Suprapubic skin (tissue), 4 donors: ENCODE data around the gene PEX19. TPM values are rescaled to one million over a fixed set of nuclear protein-coding genes. Genes with fewer than 3 reads are reported as not detected.

Experiments used
- DNase-seq, 2 donors: peaks; one replicate each; pipeline ENCODE4 v3.0.0-alpha.2; 2019; ENCODE audit warnings: low spot score in 2 of 2
- H3K27ac ChIP-seq: fragments of 200-600 bp; sonication (generic); one replicate; pipeline ENCODE4 v1.5.1; 2019
- H3K27me3 ChIP-seq: fragments of 200-600 bp; sonication (generic); one replicate; pipeline ENCODE4 v1.5.1; 2019
- H3K36me3 ChIP-seq: fragments of 200-600 bp; sonication (generic); one replicate; pipeline ENCODE4 v1.5.1; 2019
- H3K4me1 ChIP-seq: fragments of 200-600 bp; sonication (generic); one replicate; pipeline ENCODE4 v1.5.1; 2019
- H3K4me3 ChIP-seq: fragments of 200-600 bp; sonication (generic); one replicate; pipeline ENCODE4 v1.5.1; 2019; ENCODE audit warnings: mild to moderate bottlenecking
- H3K9me3 ChIP-seq: fragments of 200-600 bp; sonication (generic); one replicate; pipeline ENCODE4 v1.5.1; 2019
- EP300 ChIP-seq: sonication (generic); formaldehyde crosslinking; IDR thresholded peaks from one replicate; pipeline ENCODE4 v1.6.1; 2017; ENCODE audit warnings: antibody characterized with exemption
- POLR2A ChIP-seq, 2 donors: fragments of 450-650 bp; IDR thresholded peaks; one replicate each; pipeline ENCODE4 v1.6.1; 2017; ENCODE audit warnings: antibody characterized with exemption in 2 of 2, mild to moderate bottlenecking in 2 of 2, moderate library complexity in 2 of 2
- POLR2AphosphoS5 ChIP-seq, 3 donors: sonication (generic); formaldehyde crosslinking; IDR thresholded peaks; one replicate each; pipeline ENCODE4 v1.6.1; 2017; ENCODE audit warnings: antibody characterized with exemption in 3 of 3
- WGBS: methylation state at CpG from one replicate; pipeline ENCODE4 v1.1.5; 2018; 5-methylcytosine and 5-hydroxymethylcytosine counted together
- total RNA-seq, 4 donors: library from RNA; depleted of rRNA; stranded (reverse); fragments of >200 nt; gene quantifications; one replicate each; pipeline ENCODE4 v1.1.0, GENCODE V29; 2016
- TF ChIP-seq, protein P1 (sequence below), 2 donors: fragments of 200-600 bp in 1 of 2; fragments of 450-650 bp in 1 of 2; sonication (generic) in 1 of 2; IDR thresholded peaks; one replicate each; pipeline ENCODE4 v1.5.1; 2016 to 2019; ENCODE audit warnings: antibody characterized with exemption in 2 of 2, mild to moderate bottlenecking in 1 of 2, moderate library complexity in 1 of 2

The PEX19 gene
- total RNA-seq, 4 donors from 2014 or later: 36.3 to 47.3 (median 45.0) TPM

DNA sequence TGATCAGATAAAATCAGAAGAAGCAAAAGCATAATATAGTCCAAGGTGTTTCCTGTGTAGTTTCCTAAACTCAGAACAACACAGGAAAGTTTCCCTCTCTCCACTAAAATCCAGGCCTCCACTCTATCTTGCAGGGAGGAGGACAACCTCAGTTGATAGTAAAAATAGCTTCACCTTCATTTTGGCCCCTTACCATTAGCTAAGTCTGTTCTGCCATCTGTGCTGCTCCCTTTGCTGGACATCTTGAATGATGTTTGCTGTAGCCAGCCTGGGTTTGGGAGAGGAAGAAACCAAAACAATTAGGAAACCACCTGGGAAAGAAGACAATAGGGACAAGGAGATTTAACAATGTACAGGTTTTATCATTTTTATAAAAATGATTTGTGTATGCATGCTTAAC is 41.2 kb downstream of the PEX19 start:
- no peak for DNase-seq
- no peak for TF ChIP-seq EP300
- TF ChIP-seq, protein P1, sequence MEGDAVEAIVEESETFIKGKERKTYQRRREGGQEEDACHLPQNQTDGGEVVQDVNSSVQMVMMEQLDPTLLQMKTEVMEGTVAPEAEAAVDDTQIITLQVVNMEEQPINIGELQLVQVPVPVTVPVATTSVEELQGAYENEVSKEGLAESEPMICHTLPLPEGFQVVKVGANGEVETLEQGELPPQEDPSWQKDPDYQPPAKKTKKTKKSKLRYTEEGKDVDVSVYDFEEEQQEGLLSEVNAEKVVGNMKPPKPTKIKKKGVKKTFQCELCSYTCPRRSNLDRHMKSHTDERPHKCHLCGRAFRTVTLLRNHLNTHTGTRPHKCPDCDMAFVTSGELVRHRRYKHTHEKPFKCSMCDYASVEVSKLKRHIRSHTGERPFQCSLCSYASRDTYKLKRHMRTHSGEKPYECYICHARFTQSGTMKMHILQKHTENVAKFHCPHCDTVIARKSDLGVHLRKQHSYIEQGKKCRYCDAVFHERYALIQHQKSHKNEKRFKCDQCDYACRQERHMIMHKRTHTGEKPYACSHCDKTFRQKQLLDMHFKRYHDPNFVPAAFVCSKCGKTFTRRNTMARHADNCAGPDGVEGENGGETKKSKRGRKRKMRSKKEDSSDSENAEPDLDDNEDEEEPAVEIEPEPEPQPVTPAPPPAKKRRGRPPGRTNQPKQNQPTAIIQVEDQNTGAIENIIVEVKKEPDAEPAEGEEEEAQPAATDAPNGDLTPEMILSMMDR (IDR thresholded peaks at IDR 0.05): no peak
- TF ChIP-seq POLR2AphosphoS5 (IDR thresholded peaks at IDR 0.05): no peak
- no peak for TF ChIP-seq POLR2A (IDR thresholded peaks at IDR 0.05)
- H3K4me1 ChIP-seq: no peaks in the 10 kb centered on the region

DNA sequence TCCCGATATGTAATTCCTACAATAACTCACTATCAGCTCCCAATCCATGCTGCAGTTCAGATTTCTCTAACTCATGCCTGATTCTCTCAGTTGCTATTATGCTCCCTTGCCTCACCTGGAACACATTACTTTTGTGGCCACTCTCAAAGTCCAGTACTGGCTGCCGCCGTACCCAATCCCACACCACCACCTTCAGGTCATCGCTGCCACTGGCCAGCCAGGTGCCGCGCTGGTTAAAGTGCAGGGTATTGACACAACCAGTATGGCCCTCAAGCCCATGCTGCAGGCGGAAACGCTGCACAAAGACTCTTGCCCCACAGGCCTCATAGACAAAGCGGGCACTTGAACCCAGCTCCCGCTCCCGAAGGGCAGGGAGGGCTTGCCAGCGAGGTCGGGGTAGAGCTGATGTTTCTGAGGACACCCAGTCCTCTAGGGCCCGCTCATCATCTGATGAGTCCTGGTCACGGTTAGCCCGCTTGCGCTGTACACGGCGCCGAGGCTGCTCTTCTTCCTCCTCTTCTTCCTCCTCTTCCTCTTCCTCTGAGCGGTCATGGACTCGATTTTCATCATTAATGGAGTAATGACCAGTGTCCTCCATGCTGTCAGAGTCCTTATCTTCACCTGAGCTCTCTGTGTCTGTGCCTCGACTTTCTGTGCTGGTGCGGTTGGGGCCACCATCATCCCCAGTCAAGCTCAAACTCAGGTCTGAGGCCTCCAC is 45.2 kb downstream of the PEX19 start:
- Histone ChIP-seq H3K27me3 (no peaks in the 10 kb centered on the region), H3K36me3 (peaks cover 85% of the 10 kb centered on the region), H3K4me1 (no peaks in the 10 kb centered on the region), H3K27ac (no peak overlapping the region), H3K9me3 (no peaks in the 10 kb centered on the region), H3K4me3 (no peak overlapping the region)
- 96% methylated on average over 24 of the region's 24 CpGs for WGBS
- DNase-seq: no peak
- no peak for TF ChIP-seq POLR2A (IDR thresholded peaks at IDR 0.05)

More for the DNA sequence above, 41.2 kb downstream of the PEX19 start:
- H3K4me3 ChIP-seq: no peak overlapping the region
- no peaks in the 10 kb centered on the region for H3K27me3 ChIP-seq
- H3K27ac ChIP-seq: no peak overlapping the region
- no peaks in the 10 kb centered on the region for H3K9me3 ChIP-seq
- peaks cover 45% of the 10 kb centered on the region for H3K36me3 ChIP-seq

DNA sequence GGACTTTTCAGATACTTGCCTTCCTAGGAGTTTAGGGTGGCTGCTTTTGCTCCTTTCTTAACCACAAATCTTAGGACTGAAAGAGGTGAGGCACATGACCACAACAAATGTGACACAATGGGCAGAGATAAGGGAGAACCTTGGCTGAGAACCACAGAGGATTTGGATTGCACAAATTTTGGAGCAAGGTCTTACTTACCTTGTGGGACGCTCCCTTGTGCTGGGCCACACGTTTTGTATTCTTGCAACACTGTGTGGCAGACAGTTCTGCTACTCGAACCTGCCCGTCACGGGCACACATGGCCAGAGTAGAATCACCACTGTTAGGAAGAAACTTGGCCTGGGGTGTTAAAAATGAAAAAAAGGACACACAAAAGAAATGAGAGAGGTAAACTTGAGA is 46.5 kb downstream of the PEX19 start:
- H3K9me3 ChIP-seq: no peaks in the 10 kb centered on the region
- 81% methylated on average over 5 of the region's 5 CpGs for WGBS
- H3K27ac ChIP-seq: no peak overlapping the region
- H3K4me1 ChIP-seq: no peaks in the 10 kb centered on the region
- H3K27me3 ChIP-seq: no peaks in the 10 kb centered on the region
- TF ChIP-seq, protein P1 (IDR thresholded peaks at IDR 0.05): no peak
- no peak for TF ChIP-seq POLR2AphosphoS5 (IDR thresholded peaks at IDR 0.05)
- no peak for TF ChIP-seq POLR2A (IDR thresholded peaks at IDR 0.05)
- TF ChIP-seq EP300: no peak
- H3K4me3 ChIP-seq: no peak overlapping the region
- no peak for DNase-seq
- peaks cover 86% of the 10 kb centered on the region for H3K36me3 ChIP-seq

DNA sequence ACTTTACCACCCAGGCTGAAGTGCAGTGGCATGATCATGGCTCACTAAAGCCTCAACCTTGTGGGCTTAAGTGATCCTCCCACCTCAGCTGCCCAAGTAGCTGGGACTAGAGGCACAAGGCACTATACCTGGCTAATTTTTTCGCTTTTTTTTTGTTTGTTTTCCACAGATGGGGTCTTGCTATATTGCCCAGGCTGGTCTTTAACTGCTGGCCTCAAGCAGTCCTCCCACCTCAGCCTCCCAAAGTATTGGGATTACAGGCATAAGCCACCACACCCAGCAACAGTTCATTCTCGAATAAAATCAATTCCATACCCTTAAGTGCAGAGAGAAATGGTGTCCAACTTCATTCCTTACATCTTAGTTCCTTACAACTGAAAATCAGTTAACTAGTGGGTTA is 47.4 kb downstream of the PEX19 start:
- TF ChIP-seq POLR2AphosphoS5 (IDR thresholded peaks at IDR 0.05) (no peak), EP300 (no peak)
- no peak overlapping the region for H3K4me3 ChIP-seq
- H3K27me3 ChIP-seq: no peaks in the 10 kb centered on the region
- H3K4me1 ChIP-seq: no peaks in the 10 kb centered on the region
- WGBS: 93% methylated on average over 2 of the region's 2 CpGs
- H3K27ac ChIP-seq: no peak overlapping the region
- H3K36me3 ChIP-seq: peaks cover 85% of the 10 kb centered on the region
- no peaks in the 10 kb centered on the region for H3K9me3 ChIP-seq
- no peak for DNase-seq

DNA sequence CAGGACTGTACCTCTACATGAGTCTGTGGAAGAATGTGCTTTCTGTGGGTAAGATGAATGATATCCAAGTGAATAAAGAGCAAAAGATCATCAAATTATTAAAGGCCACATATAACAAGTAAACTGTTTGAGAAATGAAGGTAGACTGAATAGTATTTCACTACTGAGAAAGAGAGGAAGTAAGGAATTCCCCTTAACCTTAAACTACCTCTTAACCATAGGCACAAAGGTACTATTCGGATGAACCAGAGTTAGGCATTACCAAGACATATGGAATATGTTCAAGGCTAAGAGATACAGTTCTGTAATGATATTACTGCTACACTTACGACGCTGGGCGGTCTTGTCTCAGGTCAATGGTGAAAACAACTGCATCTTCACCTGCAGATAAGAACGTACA is 48.1 kb downstream of the PEX19 start:
- no peaks in the 10 kb centered on the region for H3K9me3 ChIP-seq
- no peak for DNase-seq
- no peak overlapping the region for H3K27ac ChIP-seq
- 91% methylated on average over 5 of the region's 5 CpGs for WGBS
- no peaks in the 10 kb centered on the region for H3K4me1 ChIP-seq
- no peak overlapping the region for H3K4me3 ChIP-seq
- peaks cover 86% of the 10 kb centered on the region for H3K36me3 ChIP-seq
- TF ChIP-seq EP300 (no peak), POLR2AphosphoS5 (IDR thresholded peaks at IDR 0.05) (no peak), POLR2A (IDR thresholded peaks at IDR 0.05) (no peak)
- TF ChIP-seq, protein P1 (IDR thresholded peaks at IDR 0.05): no peak
- no peaks in the 10 kb centered on the region for H3K27me3 ChIP-seq

DNA sequence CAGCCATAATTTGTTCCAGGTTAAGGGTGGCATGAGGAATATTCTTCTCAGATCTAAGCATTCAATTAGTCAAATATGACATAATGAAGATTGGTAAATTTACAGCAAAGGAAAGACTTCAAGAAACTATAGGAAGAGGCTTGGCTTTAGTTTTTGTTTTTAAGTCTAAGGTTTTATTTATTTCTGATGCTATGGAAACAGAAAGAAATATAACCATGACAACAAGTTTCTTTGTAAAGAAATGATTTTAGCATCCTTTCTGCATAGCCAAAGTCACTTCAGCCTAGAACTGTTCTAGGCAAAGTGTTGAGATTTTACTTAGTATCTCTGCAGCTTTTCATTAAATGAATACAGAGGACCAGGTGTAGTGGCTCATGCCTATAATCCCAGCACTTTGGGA is 52.0 kb downstream of the PEX19 start:
- TF ChIP-seq POLR2AphosphoS5 (IDR thresholded peaks at IDR 0.05): no peak
- TF ChIP-seq, protein P1 (IDR thresholded peaks at IDR 0.05): no peak
- no peak for TF ChIP-seq POLR2A (IDR thresholded peaks at IDR 0.05)
- TF ChIP-seq EP300: no peak
- H3K9me3 ChIP-seq: no peaks in the 10 kb centered on the region
- H3K4me1 ChIP-seq: no peaks in the 10 kb centered on the region
- no peak overlapping the region for H3K27ac ChIP-seq
- DNase-seq: no peak
- H3K36me3 ChIP-seq: peaks cover 92% of the 10 kb centered on the region
- no peak overlapping the region for H3K4me3 ChIP-seq
- no peaks in the 10 kb centered on the region for H3K27me3 ChIP-seq
